Measurements from ENCODE around the gene SNX20. TPM values are rescaled to one million over a fixed set of nuclear protein-coding genes. Genes with fewer than 3 reads are reported as not detected.
A peak's percentile ranks its signal among the peaks of the same experiment; 100 is the strongest.

Gene SNX20
- total RNA-seq, 1 donor from 2014 or later: 34.9 TPM

GRCh38 chr16:50673496-50674275 is 7.4 kb downstream of the SNX20 start:
- DNase-seq (ENCODE audit: low spot score): no peak
- Mint-ChIP-seq H3K27ac (no peak overlapping the region), H3K4me3 (ENCODE audit: low read depth) (no peak overlapping the region), H3K4me1 (ENCODE audit: low read depth) (peaks cover 31% of the 10 kb centered on the region), H3K9me3 (peaks cover 24% of the 10 kb centered on the region), H3K27me3 (ENCODE audit: low read depth) (no peaks in the 10 kb centered on the region), H3K36me3 (ENCODE audit: low read depth) (peaks cover 93% of the 10 kb centered on the region)
- intact Hi-C loops (cut with micrococcal nuclease): no loop called here

DNA sequence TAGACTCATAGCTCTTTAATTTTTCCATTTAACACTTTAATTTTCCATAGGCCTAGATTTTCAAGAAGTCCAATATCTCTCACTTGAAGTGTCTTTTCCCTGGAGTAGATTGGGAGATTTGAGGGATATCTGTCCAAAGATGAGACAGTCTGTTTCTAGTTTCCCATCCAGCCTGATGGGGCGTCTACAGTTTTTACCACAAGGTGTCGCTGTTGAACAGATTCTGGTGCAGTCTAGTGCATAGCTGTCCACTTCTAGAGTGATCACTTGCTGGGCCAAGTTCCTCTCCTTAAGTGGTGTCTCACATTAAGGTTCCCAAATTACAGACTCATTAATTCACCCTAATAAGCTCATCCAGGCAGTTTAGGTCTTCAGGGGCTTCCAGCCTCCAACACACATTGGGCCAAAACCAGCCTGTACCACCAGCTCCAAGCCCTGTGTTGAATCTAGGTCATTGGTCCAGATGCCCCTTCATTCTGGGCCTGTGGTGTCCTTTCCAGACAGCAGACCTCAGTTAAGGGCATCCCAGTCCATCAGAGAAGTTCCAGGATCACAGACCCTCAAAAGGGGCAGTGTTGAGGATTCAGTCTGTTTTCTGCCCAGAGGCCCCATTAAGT is 9.4 kb downstream of the SNX20 start:
- H3K36me3 Mint-ChIP-seq (ENCODE audit: low read depth): peaks cover 81% of the 10 kb centered on the region
- H3K27me3 Mint-ChIP-seq (ENCODE audit: low read depth): no peaks in the 10 kb centered on the region
- peaks cover 24% of the 10 kb centered on the region for H3K9me3 Mint-ChIP-seq
- peak; percentile 56 for DNase-seq (ENCODE audit: low spot score)
- no peak overlapping the region for H3K4me3 Mint-ChIP-seq (ENCODE audit: low read depth)
- peak overlapping the region; percentile 3 for H3K27ac Mint-ChIP-seq
- H3K4me1 Mint-ChIP-seq (ENCODE audit: low read depth): peaks cover 30% of the 10 kb centered on the region
- intact Hi-C loops (cut with micrococcal nuclease): loop anchor here (1.0 kb wide), 2 partner anchors 76 to 135 kb away; no protein-coding TSS in a partner anchor

GRCh38 chr16:50670476-50670875 is 10.6 kb downstream of the SNX20 start:
- peaks cover 24% of the 10 kb centered on the region for H3K9me3 Mint-ChIP-seq
- H3K36me3 Mint-ChIP-seq (ENCODE audit: low read depth): peaks cover 68% of the 10 kb centered on the region
- H3K27me3 Mint-ChIP-seq (ENCODE audit: low read depth): no peaks in the 10 kb centered on the region
- no peak overlapping the region for H3K27ac Mint-ChIP-seq
- H3K4me3 Mint-ChIP-seq (ENCODE audit: low read depth): no peak overlapping the region
- intact Hi-C loops (cut with micrococcal nuclease): no loop called here
- peaks cover 33% of the 10 kb centered on the region for H3K4me1 Mint-ChIP-seq (ENCODE audit: low read depth)
- DNase-seq (ENCODE audit: low spot score): no peak

- no peak for DNase-seq (ENCODE audit: low spot score)
- Mint-ChIP-seq H3K4me3 (ENCODE audit: low read depth) (no peak overlapping the region), H3K9me3 (peaks cover 24% of the 10 kb centered on the region), H3K36me3 (ENCODE audit: low read depth) (peaks cover 61% of the 10 kb centered on the region), H3K27ac (no peak overlapping the region), H3K27me3 (ENCODE audit: low read depth) (no peaks in the 10 kb centered on the region), H3K4me1 (ENCODE audit: low read depth) (peaks cover 40% of the 10 kb centered on the region)
- intact Hi-C loops (cut with micrococcal nuclease): loop anchor here (5.0 kb wide), 3 partner anchors 33 to 332 kb away; partner anchors contain the start of gene NKD1
These were observed 11.4 kb downstream of the SNX20 start for GRCh38 chr16:50669741-50670140.

DNA sequence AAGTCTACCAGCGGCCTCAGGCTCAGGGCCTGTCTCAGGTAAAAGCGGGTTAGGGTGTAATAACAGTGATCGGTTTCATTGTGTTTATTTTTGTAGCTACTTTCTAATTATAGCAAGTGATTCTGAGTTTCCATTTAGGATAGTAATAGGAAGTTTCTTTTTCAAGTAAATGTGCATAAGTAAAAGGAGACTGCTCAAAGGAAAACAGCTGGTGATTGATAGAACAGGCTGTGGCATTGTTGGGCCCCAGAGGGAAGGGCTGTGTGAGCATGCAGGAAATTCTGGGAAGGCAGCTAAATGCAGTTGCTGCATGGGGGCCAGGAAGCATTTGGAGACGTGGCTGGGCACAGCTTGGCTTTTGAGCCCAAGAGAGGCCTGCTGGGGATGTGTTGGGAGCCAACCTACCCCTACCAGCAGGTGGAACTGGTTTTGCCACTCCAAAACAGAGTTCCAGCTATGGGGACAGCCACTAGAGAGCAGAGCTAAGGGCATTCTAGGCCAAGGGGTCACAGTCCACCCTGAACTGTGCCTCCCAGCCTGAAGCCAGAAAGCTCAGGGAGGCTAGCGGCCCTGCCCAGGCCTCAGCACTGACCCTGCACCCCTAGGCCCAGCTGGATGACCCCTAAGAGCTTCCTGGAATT is 12.6 kb downstream of the SNX20 start:
- Mint-ChIP-seq H3K4me1 (ENCODE audit: low read depth) (peaks cover 40% of the 10 kb centered on the region), H3K36me3 (ENCODE audit: low read depth) (peaks cover 49% of the 10 kb centered on the region), H3K4me3 (ENCODE audit: low read depth) (no peak overlapping the region), H3K9me3 (peaks cover 21% of the 10 kb centered on the region), H3K27ac (peak overlapping the region; percentile 56), H3K27me3 (ENCODE audit: low read depth) (no peaks in the 10 kb centered on the region)
- intact Hi-C loops (cut with micrococcal nuclease): loop anchor here (5.0 kb wide), 3 partner anchors 34 to 331 kb away; partner anchors contain the start of gene NKD1
- DNase-seq (ENCODE audit: low spot score): no peak

DNA sequence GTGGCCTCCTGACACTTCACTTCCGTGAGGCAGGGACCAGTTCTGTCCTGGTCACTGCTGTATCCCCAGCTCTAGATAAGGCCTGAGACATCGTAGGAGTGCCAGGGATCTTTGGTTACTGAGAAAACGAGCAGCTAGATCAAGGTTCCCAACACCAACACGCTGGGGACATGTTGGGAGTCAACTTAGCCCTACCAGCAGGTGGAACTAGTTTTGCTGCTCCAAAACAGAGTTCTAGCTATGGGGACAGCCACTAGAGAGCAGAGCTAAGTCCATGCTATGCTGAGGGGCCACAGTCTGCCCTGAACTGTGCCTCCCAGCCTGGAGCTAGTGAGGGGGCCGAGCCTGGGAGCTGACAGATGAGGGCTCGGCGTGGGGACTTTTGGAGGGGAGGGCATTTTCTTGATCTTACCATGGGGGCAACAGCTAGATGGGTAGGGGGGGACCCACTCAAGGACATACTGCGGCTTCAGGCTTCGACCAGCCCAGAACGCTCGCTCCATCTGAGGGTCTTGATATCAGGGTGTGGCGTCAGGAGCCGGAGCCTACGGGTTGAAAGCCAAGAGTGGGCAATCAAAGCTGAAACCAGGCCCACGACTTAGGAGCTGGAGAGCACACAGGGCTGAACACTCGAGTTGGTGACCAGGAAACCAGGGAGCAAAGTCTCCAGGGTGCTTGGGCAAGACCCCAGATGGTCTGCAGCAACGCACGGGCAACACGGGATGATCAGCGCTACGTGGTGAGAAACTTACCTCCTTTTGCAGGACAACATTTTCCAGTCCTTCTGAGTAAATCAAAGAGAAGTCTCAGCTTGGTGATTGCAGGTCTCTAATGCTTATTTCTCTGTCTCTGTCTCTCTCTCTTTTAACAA is 13.4 kb downstream of the SNX20 start:
- Mint-ChIP-seq H3K36me3 (ENCODE audit: low read depth) (peaks cover 42% of the 10 kb centered on the region), H3K9me3 (peaks cover 15% of the 10 kb centered on the region), H3K4me1 (ENCODE audit: low read depth) (peaks cover 40% of the 10 kb centered on the region), H3K4me3 (ENCODE audit: low read depth) (peak overlapping the region; percentile 64), H3K27ac (peak overlapping the region; percentile 86), H3K27me3 (ENCODE audit: low read depth) (no peaks in the 10 kb centered on the region)
- intact Hi-C loops (cut with micrococcal nuclease): loop anchor here (1.0 to 5.0 kb wide), 6 partner anchors 15 to 453 kb away; partner anchors contain the start of gene NKD1
- no peak for DNase-seq (ENCODE audit: low spot score)

DNA sequence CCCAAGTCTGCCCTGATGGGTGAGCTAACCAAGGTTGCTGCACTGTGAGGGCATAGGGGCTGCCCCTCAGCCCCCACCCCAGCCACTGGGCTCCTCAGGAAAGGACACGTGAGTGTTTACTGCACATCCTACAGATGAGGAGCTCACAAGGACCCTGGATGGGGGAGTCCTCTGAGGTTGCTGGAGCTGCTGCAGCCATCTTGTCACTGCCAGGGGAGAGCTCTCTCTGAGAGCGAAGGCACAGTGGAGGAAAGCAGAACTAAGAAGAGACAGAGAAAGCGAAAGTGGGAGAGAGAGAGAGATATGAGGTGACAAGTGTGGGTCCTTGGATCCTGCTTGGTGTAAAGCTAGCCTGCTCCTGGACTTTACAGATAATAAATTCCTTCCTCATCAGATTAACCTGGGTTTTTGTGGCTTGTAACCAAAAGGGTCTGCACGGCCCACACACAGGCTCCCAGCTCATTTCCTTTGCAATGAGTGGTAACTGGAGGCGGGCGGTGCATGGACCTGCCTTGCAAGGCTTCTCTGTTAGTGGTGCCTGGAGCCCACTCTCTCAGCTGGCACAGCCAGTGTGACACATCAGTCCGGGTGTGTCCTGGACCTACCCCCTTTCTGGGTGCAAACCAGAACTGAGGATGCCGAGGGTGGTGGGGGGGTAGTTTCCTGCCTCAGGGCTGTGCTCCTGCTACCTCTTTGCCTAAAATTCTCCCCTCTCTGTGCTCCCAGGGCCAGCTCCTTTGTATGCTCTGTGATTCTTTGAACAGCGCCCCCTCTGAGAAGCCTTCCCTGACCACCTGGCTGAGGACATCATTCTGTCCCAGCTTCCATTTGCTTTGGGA is 14.2 kb downstream of the SNX20 start:
- intact Hi-C loops (cut with micrococcal nuclease): loop anchor here (1.0 to 5.0 kb wide), 6 partner anchors 16 to 452 kb away; partner anchors contain the start of gene NKD1
- Mint-ChIP-seq H3K4me1 (ENCODE audit: low read depth) (peaks cover 40% of the 10 kb centered on the region), H3K4me3 (ENCODE audit: low read depth) (peak overlapping the region; percentile 64), H3K36me3 (ENCODE audit: low read depth) (peaks cover 38% of the 10 kb centered on the region), H3K27ac (peak overlapping the region; percentile 86), H3K9me3 (peaks cover 12% of the 10 kb centered on the region), H3K27me3 (ENCODE audit: low read depth) (no peaks in the 10 kb centered on the region)
- peak; percentile 43 for DNase-seq (ENCODE audit: low spot score)

- intact Hi-C loops (cut with micrococcal nuclease): loop anchor here (1.0 to 5.0 kb wide), 5 partner anchors 37 to 328 kb away; partner anchors contain the start of genes BRD7 and NKD1
- Mint-ChIP-seq H3K9me3 (peaks cover 5% of the 10 kb centered on the region), H3K27me3 (ENCODE audit: low read depth) (no peaks in the 10 kb centered on the region), H3K27ac (peak overlapping the region; percentile 17), H3K4me3 (ENCODE audit: low read depth) (peak overlapping the region; percentile 55), H3K36me3 (ENCODE audit: low read depth) (peaks cover 22% of the 10 kb centered on the region), H3K4me1 (ENCODE audit: low read depth) (peaks cover 34% of the 10 kb centered on the region)
- peak; percentile 74 for DNase-seq (ENCODE audit: low spot score)
These were observed 15.8 kb downstream of the SNX20 start for GRCh38 chr16:50665128-50665878.

DNA sequence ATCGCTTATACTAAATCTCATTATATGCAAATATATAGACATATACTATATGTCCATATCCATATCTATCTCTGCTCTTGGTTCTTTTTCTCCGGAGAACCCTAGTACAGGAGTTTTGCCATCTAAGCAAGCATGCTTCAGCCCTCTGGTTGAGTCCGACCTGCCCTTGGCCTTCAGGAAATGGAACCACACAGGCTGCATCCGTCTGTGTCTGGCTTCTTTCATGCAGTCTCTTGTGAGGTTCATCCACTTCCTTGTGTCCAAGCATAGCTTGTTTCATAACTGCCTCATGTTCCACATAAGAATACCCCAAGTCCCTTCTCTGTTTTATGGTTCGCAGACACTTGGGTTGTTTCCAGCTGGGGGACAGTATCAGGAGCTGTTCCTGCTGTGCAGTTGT is 16.8 kb downstream of the SNX20 start:
- intact Hi-C loops (cut with micrococcal nuclease): loop anchor here (2.0 kb wide), 1 partner anchor 295 kb away; the partner anchor contains the start of gene BRD7
- Mint-ChIP-seq H3K4me3 (ENCODE audit: low read depth) (no peak overlapping the region), H3K4me1 (ENCODE audit: low read depth) (peaks cover 31% of the 10 kb centered on the region), H3K27me3 (ENCODE audit: low read depth) (no peaks in the 10 kb centered on the region), H3K9me3 (peaks cover 5% of the 10 kb centered on the region), H3K36me3 (ENCODE audit: low read depth) (peaks cover 15% of the 10 kb centered on the region), H3K27ac (no peak overlapping the region)
- no peak for DNase-seq (ENCODE audit: low spot score)

GRCh38 chr16:50662306-50662940 is 18.7 kb downstream of the SNX20 start:
- H3K36me3 Mint-ChIP-seq (ENCODE audit: low read depth): peaks cover 5% of the 10 kb centered on the region
- DNase-seq (ENCODE audit: low spot score): no peak
- intact Hi-C loops (cut with micrococcal nuclease): no loop called here
- no peak overlapping the region for H3K27ac Mint-ChIP-seq
- no peak overlapping the region for H3K4me3 Mint-ChIP-seq (ENCODE audit: low read depth)
- H3K4me1 Mint-ChIP-seq (ENCODE audit: low read depth): peaks cover 21% of the 10 kb centered on the region
- no peaks in the 10 kb centered on the region for H3K27me3 Mint-ChIP-seq (ENCODE audit: low read depth)
- H3K9me3 Mint-ChIP-seq: peaks cover 5% of the 10 kb centered on the region

Data from activated T-helper 2 cell treated with anti-CD3 and anti-CD28 coated beads, Interferon-gamma antibody, Interleukin-2, Interleukin-4, amounts not matched to agents 10 μg/mL and 5 μg/mL and 100 μg/mL, durations not matched to agents 14 hours and 24 hours and 36 hours (primary cell).